HG03064 (cell line): ENCODE measurements around the gene PSMB9.
"Not testable (repeated sequence)": the region's sequence is repeated elsewhere in the genome, so short reads cannot be mapped to it uniquely, and the experiment has no call there.

Source experiments
- ATAC-seq: cut with Tn5 transposase; IDR thresholded peaks from one replicate; pipeline ENCODE4 v1.9.1; 2021; ENCODE audit warnings: low read depth; ENCODE audit not compliant: unreplicated experiment

Gene PSMB9

DNA sequence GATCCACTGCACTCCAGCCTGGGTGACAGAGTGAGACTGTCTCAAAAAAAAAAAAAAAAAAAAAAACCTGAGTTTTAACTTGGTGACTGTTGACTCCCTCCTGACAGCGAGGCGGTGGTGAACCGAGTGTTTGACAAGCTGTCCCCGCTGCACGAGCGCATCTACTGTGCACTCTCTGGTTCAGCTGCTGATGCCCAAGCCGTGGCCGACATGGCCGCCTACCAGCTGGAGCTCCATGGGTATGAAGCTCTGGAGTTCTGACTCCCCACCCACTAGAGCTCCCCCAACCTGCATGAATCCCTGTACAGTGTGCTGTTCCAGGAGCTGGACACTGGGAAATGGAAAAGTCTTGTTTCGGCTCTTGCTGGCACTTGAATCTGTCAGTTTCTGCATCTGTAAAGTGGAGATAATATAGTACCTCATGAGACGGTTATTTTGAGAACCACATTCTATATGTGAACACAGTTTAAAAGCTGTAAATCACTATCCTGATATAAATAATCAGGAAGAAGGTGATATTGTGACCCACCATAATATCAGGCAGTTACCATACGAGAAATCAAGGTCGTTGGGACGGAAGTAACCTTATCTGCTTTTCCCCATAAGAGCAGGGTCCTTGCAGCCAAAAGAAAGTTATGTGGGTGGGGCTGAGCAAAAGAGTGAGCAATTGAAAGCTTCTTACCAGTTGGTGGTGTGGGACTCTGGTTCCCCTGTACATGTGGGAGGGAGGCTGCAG lies 3.3 kb downstream of the PSMB9 start:
- no peak for ATAC-seq

DNA sequence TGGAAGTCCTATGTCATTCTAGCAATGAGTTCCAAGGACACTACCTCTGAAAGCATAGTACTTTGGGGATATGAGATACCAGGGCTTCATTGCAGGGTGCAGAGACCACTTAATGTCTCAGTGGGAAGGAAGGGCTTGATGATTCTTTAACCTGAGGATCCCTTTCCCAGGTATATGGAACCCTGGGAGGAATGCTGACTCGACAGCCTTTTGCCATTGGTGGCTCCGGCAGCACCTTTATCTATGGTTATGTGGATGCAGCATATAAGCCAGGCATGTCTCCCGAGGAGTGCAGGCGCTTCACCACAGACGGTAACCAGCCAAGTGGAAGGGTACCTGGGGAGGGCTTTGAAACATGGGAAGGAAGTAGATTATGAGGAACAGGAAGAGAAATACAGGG lies 4.2 kb downstream of the PSMB9 start:
- no peak for ATAC-seq

DNA sequence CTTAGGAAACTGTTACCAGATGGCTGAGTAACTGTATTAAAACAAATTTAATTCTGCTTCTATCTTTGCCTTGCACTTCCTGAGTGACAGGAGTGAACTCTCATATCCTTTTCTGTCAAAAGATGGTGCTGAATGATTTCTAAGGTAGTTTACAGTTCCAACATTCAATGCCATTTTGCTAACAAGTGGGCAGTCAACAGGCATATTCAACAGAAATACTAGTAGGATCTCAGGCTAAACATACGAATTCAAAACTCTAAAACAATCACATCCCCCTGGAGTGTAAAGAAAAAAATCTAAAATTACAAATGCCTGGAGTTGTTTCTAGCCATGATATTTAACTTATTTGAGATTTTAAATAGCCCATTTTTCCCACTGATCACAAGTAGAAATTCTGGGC lies 6.7 kb downstream of the PSMB9 start:
- no peak for ATAC-seq

DNA sequence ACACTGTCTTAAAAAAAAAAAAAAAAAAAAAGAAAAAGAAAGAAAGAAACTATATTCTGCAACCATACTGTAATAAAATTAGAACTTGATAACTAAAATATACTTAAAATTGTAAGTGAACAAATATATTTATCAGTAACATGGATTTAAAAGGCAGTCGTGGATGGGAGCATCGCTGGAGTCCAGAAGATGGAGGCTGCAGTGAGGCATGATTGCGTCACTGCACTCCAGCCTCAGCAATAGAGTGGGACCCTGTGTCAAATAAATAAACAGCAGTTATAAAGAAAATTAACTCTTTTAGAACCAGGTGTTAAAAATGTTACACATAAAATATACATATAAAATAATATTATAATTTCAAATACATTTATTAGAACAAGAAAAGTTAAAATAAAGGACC lies 8.7 kb downstream of the PSMB9 start:
- no peak for ATAC-seq

DNA sequence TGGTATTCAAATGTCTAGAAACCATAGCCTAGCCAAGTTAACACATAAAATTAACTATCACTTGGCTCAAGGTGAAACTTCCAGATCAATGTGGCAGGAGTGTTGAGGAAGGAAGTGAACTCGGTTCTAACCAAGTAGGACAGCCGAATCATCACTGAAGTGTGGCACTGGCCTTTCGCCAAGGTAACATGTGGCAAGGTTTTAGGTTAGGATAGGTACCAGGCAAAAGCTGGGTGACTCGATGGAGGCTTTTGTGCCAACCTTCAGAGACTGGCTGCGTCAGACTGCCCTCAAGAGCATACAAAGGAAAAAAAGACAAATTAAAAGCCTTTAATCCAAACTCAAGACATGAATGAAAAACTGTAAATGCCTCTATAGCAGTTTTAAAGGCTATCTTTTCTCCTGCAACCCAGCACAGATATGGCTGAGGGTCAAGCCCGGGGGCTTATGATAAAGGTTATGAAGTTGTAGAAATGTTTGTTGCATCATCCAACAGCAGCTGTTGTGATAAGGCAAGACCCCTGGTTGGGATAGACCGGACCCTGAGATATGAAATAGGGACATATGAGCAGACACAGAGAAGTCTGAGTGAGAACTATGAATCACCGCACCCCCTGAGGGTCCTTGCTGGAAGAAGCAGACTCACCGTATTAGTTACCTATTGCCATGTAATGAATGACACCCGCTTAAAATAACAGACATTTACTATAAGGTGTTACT lies 11.9 kb downstream of the PSMB9 start:
- ATAC-seq = no peak

DNA sequence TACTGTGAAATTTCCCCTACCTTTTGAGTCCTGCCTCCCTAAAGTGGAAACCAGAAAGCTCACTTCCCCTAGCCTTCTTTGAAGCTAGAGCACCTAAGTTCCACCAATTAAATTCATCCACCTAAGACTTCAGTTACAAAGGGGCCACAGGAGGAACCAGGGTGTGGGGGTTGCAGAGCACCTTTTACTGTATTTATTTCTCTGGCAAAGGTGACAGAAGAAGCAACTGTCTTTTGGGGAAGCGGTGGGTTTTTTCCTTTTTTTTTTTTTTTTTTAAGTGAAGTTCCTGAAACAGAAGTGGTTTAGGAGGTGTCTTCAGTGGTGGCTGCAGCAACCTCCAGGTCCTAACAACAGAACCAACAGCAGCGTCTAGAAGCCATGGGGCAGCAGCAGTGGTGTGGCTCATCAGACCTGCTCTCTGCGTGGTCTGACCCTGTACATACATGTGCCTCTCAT lies 13.1 kb downstream of the PSMB9 start:
- ATAC-seq = no peak

DNA sequence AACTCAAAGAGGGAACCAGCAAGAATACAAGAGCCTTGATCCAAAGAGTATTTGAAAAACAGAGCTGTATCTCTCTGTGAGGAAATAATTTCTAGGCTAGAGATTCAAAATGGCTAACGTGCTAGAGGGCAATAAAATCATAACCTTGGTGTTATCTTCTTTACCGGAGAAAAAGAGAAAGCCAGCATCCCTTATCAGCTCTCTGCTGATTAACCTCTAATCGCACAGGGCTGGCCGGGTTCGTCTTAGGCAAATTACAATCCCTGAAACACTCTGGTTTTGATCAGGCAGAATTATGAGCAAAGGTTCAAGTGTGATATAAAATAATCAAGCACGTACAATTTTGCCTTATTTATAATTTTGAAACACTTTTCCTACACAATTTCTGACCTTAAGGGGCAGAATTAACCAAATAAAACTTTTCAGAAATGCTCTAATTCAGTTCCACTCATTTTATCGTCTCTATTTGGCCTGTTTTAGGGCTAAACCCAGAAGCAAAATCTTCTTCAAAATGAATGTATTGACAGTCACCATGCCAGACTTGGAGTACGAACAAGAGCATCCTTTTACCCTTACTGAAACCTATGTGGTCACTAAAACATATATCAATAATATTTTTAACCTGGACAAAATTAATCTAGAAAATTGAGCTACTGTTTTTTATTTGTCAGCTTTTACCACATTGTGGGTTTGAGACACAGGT lies 13.7 kb downstream of the PSMB9 start:
- no peak for ATAC-seq

DNA sequence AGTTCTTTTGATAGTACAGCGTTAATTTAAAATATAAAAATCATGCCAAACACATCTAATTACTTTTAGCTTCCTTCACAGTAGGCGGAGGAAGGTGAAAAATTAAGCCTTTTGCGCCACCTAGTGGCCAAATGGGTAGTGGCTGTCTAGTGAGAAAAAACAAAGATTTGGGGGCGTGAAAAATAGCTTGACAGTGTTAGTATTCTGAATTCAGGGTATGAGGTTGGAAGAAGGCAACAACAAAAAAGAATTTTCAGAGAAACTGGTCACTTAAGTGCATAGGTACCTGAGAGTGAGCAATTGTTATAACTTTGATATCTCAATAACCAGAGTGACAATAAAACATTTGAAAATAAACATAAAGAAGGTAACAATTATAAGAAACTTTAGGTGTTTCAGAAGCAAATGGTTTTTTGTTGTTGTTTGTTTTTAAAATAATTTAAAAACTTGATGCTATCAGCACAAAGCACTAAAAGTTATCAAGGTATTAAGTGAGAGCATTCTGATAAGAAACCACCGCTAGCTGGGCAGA lies 14.3 kb downstream of the PSMB9 start:
- ATAC-seq = no peak

DNA sequence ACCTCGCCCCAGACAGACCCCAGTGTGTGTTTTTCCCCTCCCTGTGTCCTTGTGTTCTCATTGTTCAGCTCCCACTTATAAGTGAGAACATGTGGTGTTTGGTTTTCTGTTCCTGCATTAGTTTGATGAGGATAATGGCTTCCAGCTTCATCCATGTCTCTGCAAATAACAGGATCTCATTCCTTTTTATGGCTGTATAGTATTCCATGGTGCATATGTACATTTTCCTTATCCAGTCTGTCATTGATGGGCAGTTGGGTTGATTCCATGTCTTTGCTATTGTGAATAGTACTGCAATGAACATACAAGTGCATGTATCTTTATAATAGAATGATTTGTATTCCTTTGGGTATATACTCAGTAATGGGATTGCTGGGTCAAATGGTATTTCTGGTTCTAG lies 20.0 kb downstream of the PSMB9 start:
- ATAC-seq = not testable (repeated sequence)

DNA sequence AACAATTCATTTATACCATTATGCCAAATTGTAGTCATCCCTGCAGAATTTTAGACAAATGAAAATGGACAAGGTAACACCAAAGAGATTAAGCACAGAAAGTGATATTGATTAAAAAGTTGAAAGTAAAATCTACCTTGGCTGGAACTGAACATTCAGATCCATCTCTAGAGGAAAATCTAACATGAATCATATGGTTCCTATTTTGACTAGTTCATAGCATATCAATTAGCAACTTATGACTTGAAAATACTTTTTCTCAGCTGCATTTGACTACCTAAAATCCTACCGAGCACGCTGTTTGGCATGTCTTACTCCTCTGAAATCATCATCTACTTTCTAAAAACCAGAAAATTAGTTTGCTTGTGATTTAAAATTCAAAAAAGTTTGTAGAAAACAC lies 22.6 kb downstream of the PSMB9 start:
- no peak for ATAC-seq

DNA sequence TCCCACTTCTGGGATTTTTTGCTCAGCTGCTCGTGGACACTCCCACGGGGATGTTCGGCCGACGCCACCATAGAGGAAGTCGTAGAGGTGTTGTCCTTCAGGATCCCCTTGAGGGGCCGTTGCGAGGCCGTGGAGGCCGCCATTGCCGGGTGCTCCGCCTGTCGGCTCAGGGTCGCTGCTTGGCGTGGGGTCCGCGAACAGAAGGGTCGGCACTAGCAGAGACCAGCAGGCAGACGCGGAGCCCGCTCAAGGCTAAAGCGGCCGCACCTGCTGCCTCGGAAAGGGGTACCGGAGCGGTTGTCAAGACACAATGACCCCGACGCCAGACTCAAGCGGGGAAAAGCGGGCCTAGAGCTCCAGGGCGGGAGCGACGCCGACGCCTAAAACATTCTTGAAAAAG lies 25.7 kb downstream of the PSMB9 start:
- ATAC-seq = no peak

DNA sequence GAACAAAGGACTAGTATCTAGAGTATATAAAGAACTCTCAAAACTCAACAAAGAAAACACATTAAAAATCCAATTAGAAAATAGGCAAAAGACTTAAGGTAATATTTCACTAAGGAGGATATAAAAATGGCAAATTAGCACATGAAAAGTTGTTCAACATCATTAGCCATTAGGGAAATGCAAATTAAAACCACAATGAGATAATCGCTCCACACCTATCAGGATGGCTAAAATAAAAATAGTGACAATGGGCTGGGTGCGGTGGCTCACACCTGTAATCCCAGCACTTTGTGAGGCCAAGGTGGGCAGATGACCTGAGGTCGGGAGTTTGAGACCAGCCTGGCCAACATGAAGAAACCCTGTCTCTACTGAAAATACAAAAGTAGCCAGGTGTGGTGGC lies 27.0 kb downstream of the PSMB9 start:
- not testable (repeated sequence) for ATAC-seq

DNA sequence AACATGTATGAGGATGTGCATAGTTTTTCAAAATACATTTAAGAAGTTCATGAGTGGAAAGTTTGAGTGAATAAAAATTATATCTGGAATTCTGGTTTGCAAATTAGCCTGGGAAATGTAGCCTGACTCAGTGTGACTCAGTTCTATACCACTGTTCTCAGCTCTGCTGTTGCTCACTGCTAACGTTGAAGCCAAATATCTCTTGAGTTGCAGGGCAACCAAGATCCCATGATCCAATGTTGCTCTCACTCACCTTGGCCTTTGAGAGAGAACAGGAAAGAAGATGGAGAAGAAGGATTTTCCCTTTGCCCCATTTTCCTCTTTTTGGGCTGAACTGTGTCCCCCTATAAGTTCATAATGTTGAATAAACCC lies 28.9 kb downstream of the PSMB9 start:
- no peak for ATAC-seq

DNA sequence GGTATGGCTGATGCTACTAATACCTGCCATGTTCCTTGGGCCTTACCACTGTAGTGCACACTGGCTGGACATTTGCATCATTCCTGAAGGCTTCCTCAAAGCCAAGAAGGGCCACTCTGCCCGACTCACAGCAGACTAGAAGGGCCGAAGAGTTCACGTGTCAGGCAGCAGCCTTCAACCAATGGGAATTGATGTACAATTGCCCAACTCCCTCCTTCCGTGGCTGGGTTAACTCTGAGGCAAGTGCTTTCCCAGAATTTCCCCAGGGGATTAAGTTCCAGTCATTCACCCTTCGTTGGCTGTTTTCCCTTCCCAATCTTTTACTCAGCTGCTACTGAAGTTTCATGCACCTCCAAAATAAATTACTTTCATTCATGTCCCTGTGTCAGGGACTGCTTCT lies 29.8 kb downstream of the PSMB9 start:
- ATAC-seq = no peak

DNA sequence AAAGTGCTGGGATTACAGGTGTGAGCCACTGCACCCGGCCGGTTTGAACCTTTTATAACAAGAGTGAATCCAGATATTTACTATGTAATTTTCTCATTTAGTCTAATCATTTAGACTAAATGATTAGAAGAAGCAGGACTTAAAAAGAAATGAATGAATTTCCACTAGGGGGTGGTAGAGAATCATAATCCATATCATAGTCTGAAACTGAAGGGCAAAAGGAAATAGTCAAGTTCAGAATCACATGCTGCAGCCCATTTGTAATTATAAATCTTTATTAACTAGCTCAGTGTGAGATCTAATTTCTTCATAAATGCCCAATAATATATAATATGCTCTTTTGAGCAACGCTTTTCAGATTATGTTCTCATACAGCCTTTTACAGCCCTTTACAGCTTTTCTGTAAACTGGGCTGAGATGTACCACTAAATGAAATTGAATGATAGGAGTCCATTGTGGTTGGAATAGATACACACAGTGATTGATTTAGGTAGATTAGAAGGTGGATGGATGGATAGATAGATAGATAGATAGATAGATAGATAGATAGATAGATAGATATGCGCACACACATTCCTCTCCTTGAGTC lies 31.8 kb downstream of the PSMB9 start:
- no peak for ATAC-seq

DNA sequence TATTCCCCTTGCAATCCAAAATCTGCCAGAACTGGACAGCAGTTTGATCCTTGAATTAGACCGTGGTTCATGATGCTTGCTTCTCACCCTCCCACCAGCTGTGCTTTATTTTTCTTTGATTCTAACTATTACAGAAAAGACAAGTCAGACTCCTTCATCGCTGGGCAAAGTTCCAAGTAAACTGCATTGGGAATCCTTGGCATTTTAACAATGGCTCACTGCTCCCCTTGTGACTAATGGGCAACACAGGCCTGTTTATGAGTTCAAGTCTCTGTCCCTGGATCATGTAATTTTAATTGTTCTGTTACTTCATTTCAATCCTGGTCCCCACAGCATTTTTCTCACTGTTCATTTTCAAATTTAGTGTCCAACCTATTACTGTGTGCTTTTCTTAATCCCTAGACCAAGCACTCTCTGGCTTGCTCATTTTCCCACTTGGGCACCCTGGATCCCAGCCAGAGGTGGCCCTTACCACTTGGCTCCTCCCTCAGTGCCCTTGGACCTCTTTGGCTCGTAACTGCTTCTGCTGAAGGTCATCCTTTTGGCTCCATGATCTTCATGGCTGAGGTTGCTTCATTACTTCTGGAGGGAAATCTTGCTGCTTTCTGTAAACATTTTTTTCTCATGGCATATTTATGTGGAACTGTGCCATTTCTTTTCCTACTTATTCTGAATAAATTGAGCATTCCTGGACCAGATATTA lies 32.8 kb downstream of the PSMB9 start:
- no peak for ATAC-seq

DNA sequence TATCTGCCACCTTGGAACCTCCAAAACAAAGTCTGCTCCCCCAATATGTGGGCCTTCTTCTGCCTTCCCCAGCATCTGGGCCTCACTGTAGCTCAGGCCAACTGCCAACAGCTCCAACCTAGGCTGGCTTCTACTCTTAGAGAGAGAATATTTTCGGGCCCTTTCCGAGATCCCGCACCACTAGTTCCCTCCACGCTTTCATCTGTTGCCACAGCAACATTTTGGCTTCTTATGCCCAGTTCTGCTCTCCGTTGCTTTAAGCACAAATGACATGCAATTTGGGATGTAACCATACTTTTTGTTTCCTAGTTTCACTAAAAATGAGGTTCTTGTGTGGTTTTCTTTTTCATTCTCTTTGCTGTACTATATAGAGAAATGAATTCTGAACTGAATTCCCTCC lies 33.6 kb downstream of the PSMB9 start:
- ATAC-seq = no peak

DNA sequence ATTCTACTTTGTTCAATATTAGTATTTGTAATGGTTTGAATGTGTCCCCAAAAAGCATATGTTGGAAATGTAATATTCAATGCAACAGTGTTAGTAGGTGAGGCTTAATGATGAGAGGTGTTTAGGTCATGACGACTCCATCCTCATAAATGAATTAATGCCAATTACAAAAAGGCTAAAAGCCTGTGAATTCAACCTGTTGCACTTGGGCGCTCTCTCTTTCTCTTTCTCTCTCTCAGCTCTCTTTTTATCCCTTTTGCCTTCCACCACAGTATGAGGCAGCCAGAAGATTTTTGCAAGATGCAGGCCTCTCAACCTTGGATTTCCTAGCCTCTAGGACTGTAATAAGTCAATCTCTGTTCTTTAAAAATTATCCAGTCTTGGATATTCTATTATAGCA lies 34.6 kb downstream of the PSMB9 start:
- ATAC-seq = no peak

DNA sequence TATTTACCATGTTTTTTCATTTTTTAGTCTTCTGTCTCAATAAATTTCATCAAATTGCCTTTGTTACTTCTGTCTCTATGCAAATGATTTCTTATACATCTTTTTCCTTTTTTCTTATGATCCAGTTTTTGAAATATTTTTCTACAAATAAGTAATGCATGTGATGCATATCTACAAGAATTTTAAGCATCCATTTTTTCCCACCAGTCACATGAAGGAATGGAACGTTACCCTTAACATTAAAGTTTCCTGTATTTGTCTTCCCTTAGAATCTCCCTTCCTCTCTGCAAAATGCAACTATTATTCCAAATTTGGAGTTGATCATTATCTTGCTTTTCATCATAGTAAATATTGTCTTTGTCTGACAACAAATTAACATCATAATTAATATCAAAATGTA lies 35.5 kb downstream of the PSMB9 start:
- no peak for ATAC-seq

DNA sequence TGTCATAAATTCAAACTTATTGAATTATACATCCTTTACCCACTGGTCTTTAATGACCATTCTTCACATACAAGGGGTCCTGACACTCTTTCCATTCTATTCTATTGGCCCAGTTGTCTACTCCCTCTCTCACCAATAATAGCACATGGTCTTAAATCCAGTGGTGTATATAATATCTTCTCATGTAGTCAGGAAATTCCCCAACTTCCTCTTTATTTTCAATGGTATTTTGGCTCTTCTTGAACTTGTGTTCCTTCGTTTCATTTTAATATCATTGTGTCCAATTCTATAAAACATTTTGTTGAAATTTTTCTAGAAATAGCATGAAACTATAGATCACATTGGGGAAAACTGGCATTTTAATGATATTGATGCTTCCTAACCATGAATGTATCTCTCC lies 36.8 kb downstream of the PSMB9 start:
- no peak for ATAC-seq
